SK-N-SH (cell line): ENCODE measurements around the gene PSMD14. TPM values are rescaled to one million over a fixed set of nuclear protein-coding genes. Genes with fewer than 3 reads are reported as not detected.

Experiments used
- CTCF ChIA-PET: fragments of 300-600, 350-600 bp; formaldehyde crosslinking; extraction: SDS; loops from one replicate; lab custom pipeline; 2021; lab: Yijun Ruan, JAX
- POLR2A ChIA-PET: fragments of 350-600 bp; sonication (Branson Sonifier 250); formaldehyde crosslinking; extraction: SDS; loops from one replicate; lab custom pipeline; 2020; ENCODE audit warnings: antibody characterized with exemption, inconsistent platforms; lab: Yijun Ruan, JAX
- DNase-seq: peaks from one replicate; pipeline ENCODE4 v3.0.0; 2012
- H2AFZ ChIP-seq: fragments of 200-600 bp; sonication (generic); 2 replicates; pipeline ENCODE4 v1.8.1; 2016; ENCODE audit warnings: antibody characterized with exemption, mild to moderate bottlenecking, low read depth
- H3F3A ChIP-seq: fragments of 200-600 bp; sonication (generic); replicated peaks from 2 replicates; pipeline ENCODE3; 2016; ENCODE audit warnings: antibody characterized with exemption, mild to moderate bottlenecking; ENCODE audit not compliant: insufficient read depth
- H3K27ac ChIP-seq, 2 experiments: fragments of 200-500 bp in 1 of 2; fragments of 200-600 bp in 1 of 2; sonication (Bioruptor generic) in 1 of 2; sonication (generic), shearing (Covaris generic) in 1 of 2; 2 replicates each; pipeline versions ENCODE4 v1.5.1 to v1.6.1; 2014 to 2016; ENCODE audit warnings: low read depth in 2 of 2, inconsistent platforms in 1 of 2, low read length in 1 of 2, mild to moderate bottlenecking in 1 of 2, mixed read lengths in 1 of 2
- H3K27me3 ChIP-seq: fragments of 200-600 bp; sonication (generic), shearing (Covaris generic); 2 replicates; pipeline ENCODE4 v1.6.1; 2016; ENCODE audit warnings: mixed run types; ENCODE audit not compliant: insufficient read depth
- H3K36me3 ChIP-seq, 2 experiments: fragments of 200-500 bp in 1 of 2; fragments of 200-600 bp in 1 of 2; sonication (Bioruptor generic) in 1 of 2; sonication (generic) in 1 of 2; replicated peaks in 1 of 2; 2 replicates each; pipeline versions ENCODE3 to v1.5.1; 2014 to 2016; ENCODE audit warnings: low read length in 1 of 2, mild to moderate bottlenecking in 1 of 2; ENCODE audit not compliant: insufficient read depth in 2 of 2, control insufficient read depth in 1 of 2
- H3K4me1 ChIP-seq, 2 experiments: fragments of 200-500 bp in 1 of 2; fragments of 200-600 bp in 1 of 2; sonication (Bioruptor generic) in 1 of 2; sonication (generic), shearing (Covaris generic) in 1 of 2; 2 replicates each; pipeline versions ENCODE4 v1.5.1 to v1.6.1; 2014 to 2016; ENCODE audit warnings: low read depth in 1 of 2, low read length in 1 of 2, mixed run types in 1 of 2; ENCODE audit not compliant: insufficient read depth in 2 of 2, control insufficient read depth in 1 of 2
- H3K4me2 ChIP-seq: fragments of 200-600 bp; sonication (generic), shearing (Covaris generic); 2 replicates; pipeline ENCODE4 v1.6.1; 2017; ENCODE audit warnings: mixed run types
- H3K4me3 ChIP-seq, 2 experiments: fragments of 200-500 bp in 1 of 2; fragments of 200-600 bp in 1 of 2; sonication (Bioruptor generic) in 1 of 2; sonication (generic), shearing (Covaris generic) in 1 of 2; 2 replicates each; pipeline versions ENCODE4 v1.5.1 to v1.8.1; 2014 to 2016; ENCODE audit warnings: low read depth in 2 of 2, inconsistent platforms in 1 of 2, low read length in 1 of 2, mild to moderate bottlenecking in 1 of 2, mixed read lengths in 1 of 2, moderate library complexity in 1 of 2
- H3K79me2 ChIP-seq: fragments of 200-600 bp; sonication (generic); 2 replicates; pipeline ENCODE4 v1.8.1; 2017; ENCODE audit warnings: mild to moderate bottlenecking; ENCODE audit not compliant: insufficient read depth
- H3K9ac ChIP-seq: fragments of 200-600 bp; sonication (generic); 2 replicates; pipeline ENCODE4 v1.6.1; 2017; ENCODE audit warnings: mixed run types
- H3K9me2 ChIP-seq: fragments of 200-600 bp; sonication (generic); 2 replicates; pipeline ENCODE4 v1.6.1; 2017; ENCODE audit warnings: mixed run types
- H3K9me3 ChIP-seq: fragments of 200-600 bp; sonication (generic); 2 replicates; pipeline ENCODE4 v1.6.1; 2017; ENCODE audit warnings: mixed run types, mild to moderate bottlenecking, moderate library complexity
- H4K20me1 ChIP-seq: fragments of 200-600 bp; sonication (generic); 2 replicates; pipeline ENCODE4 v1.6.1; 2017; ENCODE audit warnings: mild to moderate bottlenecking, mixed run types; ENCODE audit not compliant: insufficient read depth
- CTCF ChIP-seq: fragments of 200-600 bp; sonication (generic); IDR thresholded peaks from 2 replicates; pipeline ENCODE4 v1.6.1; 2017; ENCODE audit warnings: antibody characterized with exemption, mild to moderate bottlenecking, moderate library complexity
- EP300 ChIP-seq, 2 experiments: IDR thresholded peaks; 2 replicates each; pipeline versions ENCODE4 v1.4.0 to v1.6.1; 2012; ENCODE audit warnings: borderline replicate concordance in 1 of 2, low read depth in 1 of 2, low read length in 1 of 2
- FOSL2 ChIP-seq: IDR thresholded peaks from 2 replicates; pipeline ENCODE4 v1.4.0; 2012; ENCODE audit warnings: low read depth, mild to moderate bottlenecking, moderate library complexity, borderline replicate concordance
- FOXJ3 ChIP-seq: sonication (generic); formaldehyde crosslinking; IDR thresholded peaks from 2 replicates; pipeline ENCODE4 v1.5.1; 2020; ENCODE audit warnings: mild to moderate bottlenecking, missing genetic modification reagents
- FOXM1 ChIP-seq: IDR thresholded peaks from 2 replicates; pipeline ENCODE4 v1.4.0; 2012; ENCODE audit warnings: low read depth, mild to moderate bottlenecking
- GABPA ChIP-seq: IDR thresholded peaks from 2 replicates; pipeline ENCODE4 v1.4.0; 2012; ENCODE audit warnings: low read depth, mild to moderate bottlenecking
- GATA2 ChIP-seq: sonication (generic); formaldehyde crosslinking; IDR thresholded peaks from 2 replicates; pipeline ENCODE4 v1.5.0; 2020; ENCODE audit warnings: mild to moderate bottlenecking, missing genetic modification reagents
- IRF3 ChIP-seq: fragments of 150-350 bp; IDR thresholded peaks from 2 replicates; pipeline ENCODE4 v1.6.1; 2016; ENCODE audit warnings: mild to moderate bottlenecking, low read depth, low read length
- MAX ChIP-seq: IDR thresholded peaks from 2 replicates; pipeline ENCODE4 v1.4.0; 2012; ENCODE audit warnings: low read depth
- MXI1 ChIP-seq: IDR thresholded peaks from 2 replicates; pipeline ENCODE4 v1.6.1; 2012; ENCODE audit warnings: mild to moderate bottlenecking, low read depth, low read length, improper control_type of control experiment
- RCOR1 ChIP-seq: fragments of 150-350 bp; IDR thresholded peaks from 2 replicates; pipeline ENCODE4 v1.6.1; 2017; ENCODE audit warnings: antibody characterized with exemption, low read length
- SIN3A ChIP-seq: IDR thresholded peaks from 2 replicates; pipeline ENCODE4 v1.6.1; 2012; ENCODE audit warnings: low read depth, mild to moderate bottlenecking, low read length, moderate library complexity, borderline replicate concordance
- SMC3 ChIP-seq: IDR thresholded peaks from 2 replicates; pipeline ENCODE4 v1.6.1; 2012; ENCODE audit warnings: low read depth, low read length, improper control_type of control experiment
- TCF12 ChIP-seq: IDR thresholded peaks from 2 replicates; pipeline ENCODE4 v1.4.0; 2012
- USF2 ChIP-seq: fragments of 150-350 bp; IDR thresholded peaks from 2 replicates; pipeline ENCODE4 v1.6.1; 2017; ENCODE audit warnings: antibody characterized with exemption, low read length, low read depth, borderline replicate concordance
- YY1 ChIP-seq: IDR thresholded peaks from 2 replicates; pipeline ENCODE4 v1.4.0; 2012; ENCODE audit warnings: low read depth, mild to moderate bottlenecking
- ZBTB33 ChIP-seq: IDR thresholded peaks from 2 replicates; pipeline ENCODE4 v1.4.0; 2012; ENCODE audit warnings: low read depth, borderline replicate concordance
- WGBS: methylation state at CpG from one replicate; pipeline ENCODE4 v1.1.6; 2017; ENCODE audit warnings: low lambda C conversion rate; 5-methylcytosine and 5-hydroxymethylcytosine counted together
- polyA plus RNA-seq, 3 experiments: library from polyadenylated mRNA; depleted of rRNA; stranded (reverse); fragments of >200 nt; gene quantifications; 2 replicates each; pipeline ENCODE4 v1.2.3, GENCODE V29; 2012

Gene PSMD14
- polyA plus RNA-seq, 1 of the 3 experiments (the other 2 are of a cell fraction) = 50.4 TPM

- Histone ChIP-seq H3F3A (no peaks in the 10 kb centered on the region), H4K20me1 (no peaks in the 10 kb centered on the region), H3K27ac (no peak overlapping the region), H3K27me3 (peaks cover 42% of the 10 kb centered on the region; the same call in 1 of the 2 replicates), H3K4me3 (no peak overlapping the region; a peak in 1 of 4 replicates), H2AFZ (no peak overlapping the region), H3K9me2 (no peaks in the 10 kb centered on the region), H3K4me1 (peaks cover 0 to 6% of the 10 kb centered on the region in 2 experiments; a peak in 1 of 4 replicates), H3K9ac (no peak overlapping the region), H3K9me3 (no peaks in the 10 kb centered on the region), H3K36me3 (no peaks in the 10 kb centered on the region), H3K79me2 (no peaks in the 10 kb centered on the region), H3K4me2 (no peak overlapping the region)
- ChIA-PET CTCF (interaction anchor here (0.7 to 2.5 kb wide), 3 partner anchors 9 to 12 kb away, joined by 3 to 6 read pairs (median 5); no protein-coding TSS in a partner anchor), POLR2A (no interaction called here)
- 24% methylated on average over 13 of the region's 13 CpGs for WGBS
- DNase-seq = peak; percentile 49
- TF ChIP-seq FOSL2 = no peak
- TF ChIP-seq CTCF = peak; percentile 44
These were observed 118.3 kb downstream of the PSMD14 start for GRCh38 chr2:161426455-161426921.

GRCh38 chr2:161426922-161427663 lies 118.9 kb downstream of the PSMD14 start:
- Histone ChIP-seq H3K27me3 (peaks cover 45% of the 10 kb centered on the region; the same call in 1 of the 2 replicates), H3K79me2 (no peaks in the 10 kb centered on the region), H3K36me3 (no peaks in the 10 kb centered on the region), H3K4me3 (no peak overlapping the region; a peak in 1 of 4 replicates), H2AFZ (no peak overlapping the region), H3K4me1 (peaks cover 0 to 6% of the 10 kb centered on the region in 2 experiments; a peak in 1 of 4 replicates), H3K9me3 (no peaks in the 10 kb centered on the region), H3K4me2 (no peak overlapping the region), H3K9me2 (no peaks in the 10 kb centered on the region), H3K27ac (no peak overlapping the region), H3K9ac (no peak overlapping the region), H4K20me1 (no peaks in the 10 kb centered on the region), H3F3A (no peaks in the 10 kb centered on the region)
- 44% methylated on average over 53 of the region's 54 CpGs for WGBS
- DNase-seq = peak; percentile 47
- ChIA-PET POLR2A (no interaction called here), CTCF (interaction anchor here (1.7 to 2.5 kb wide), 2 partner anchors 10 kb away, joined by 5 to 6 read pairs; no protein-coding TSS in a partner anchor)
- TF ChIP-seq FOSL2 (no peak), USF2 (no peak), GATA2 (no peak), MAX (no peak), GABPA (no peak), YY1 (no peak), RCOR1 (no peak), ZBTB33 (no peak), MXI1 (no peak), FOXJ3 (CRISPR knock-in tag) (no peak), SIN3A (no peak), EP300 (IDR thresholded peaks at IDR 0.05; ENCODE audit: borderline replicate concordance in 1 of 2, low read depth in 1 of 2, low read length in 1 of 2) (no peak), TCF12 (no peak), FOXM1 (no peak), SMC3 (no peak), IRF3 (no peak)
